GM13976 (cell line): ENCODE results near the gene OR2S2.

ENCODE experiments used
- DNase-seq: peaks from one replicate; pipeline ENCODE4 v3.0.0; 2012; ENCODE audit warnings: low spot score
- in situ Hi-C: fragments of 300-500 bp; cut with MboI; formaldehyde crosslinking; loops from one replicate; pipeline ENCODE4 v1.12.0; 2022; ENCODE audit warnings: low sequenced_read_pairs, mixed read lengths, inconsistent platforms; ENCODE audit not compliant: unreplicated experiment
- TF ChIP-seq, protein P1 (sequence below): IDR thresholded peaks from 2 replicates; pipeline ENCODE4 v1.5.1; 2012; ENCODE audit warnings: borderline replicate concordance, mild to moderate bottlenecking; ENCODE audit not compliant: insufficient read depth; ENCODE audit errors: extremely low read depth, missing control alignments, control extremely low read depth

The OR2S2 gene

DNA sequence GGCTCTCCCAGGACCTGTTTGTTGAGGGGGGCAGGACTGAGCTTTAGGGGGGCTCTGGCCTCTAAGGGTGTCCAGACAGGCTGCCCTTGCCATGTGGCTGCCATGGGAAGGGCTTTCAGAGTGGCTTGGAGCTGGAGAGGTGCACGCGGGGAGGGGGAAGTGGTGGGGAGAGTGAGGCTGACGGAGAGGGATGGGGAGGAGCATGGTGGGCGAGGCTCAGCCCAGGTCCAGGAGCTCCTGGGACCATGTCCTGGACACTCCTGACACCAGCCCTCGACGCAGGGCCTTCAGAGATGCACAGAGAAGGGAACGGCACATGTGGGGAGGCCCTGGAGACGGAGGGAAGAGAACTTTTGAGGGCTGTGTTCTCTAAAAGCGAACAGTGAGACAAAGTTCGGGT lies 46.3 kb downstream of the OR2S2 start:
- in situ Hi-C loops = no loop called here
- DNase-seq = no peak
- TF ChIP-seq, protein P1, sequence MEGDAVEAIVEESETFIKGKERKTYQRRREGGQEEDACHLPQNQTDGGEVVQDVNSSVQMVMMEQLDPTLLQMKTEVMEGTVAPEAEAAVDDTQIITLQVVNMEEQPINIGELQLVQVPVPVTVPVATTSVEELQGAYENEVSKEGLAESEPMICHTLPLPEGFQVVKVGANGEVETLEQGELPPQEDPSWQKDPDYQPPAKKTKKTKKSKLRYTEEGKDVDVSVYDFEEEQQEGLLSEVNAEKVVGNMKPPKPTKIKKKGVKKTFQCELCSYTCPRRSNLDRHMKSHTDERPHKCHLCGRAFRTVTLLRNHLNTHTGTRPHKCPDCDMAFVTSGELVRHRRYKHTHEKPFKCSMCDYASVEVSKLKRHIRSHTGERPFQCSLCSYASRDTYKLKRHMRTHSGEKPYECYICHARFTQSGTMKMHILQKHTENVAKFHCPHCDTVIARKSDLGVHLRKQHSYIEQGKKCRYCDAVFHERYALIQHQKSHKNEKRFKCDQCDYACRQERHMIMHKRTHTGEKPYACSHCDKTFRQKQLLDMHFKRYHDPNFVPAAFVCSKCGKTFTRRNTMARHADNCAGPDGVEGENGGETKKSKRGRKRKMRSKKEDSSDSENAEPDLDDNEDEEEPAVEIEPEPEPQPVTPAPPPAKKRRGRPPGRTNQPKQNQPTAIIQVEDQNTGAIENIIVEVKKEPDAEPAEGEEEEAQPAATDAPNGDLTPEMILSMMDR = no peak

DNA sequence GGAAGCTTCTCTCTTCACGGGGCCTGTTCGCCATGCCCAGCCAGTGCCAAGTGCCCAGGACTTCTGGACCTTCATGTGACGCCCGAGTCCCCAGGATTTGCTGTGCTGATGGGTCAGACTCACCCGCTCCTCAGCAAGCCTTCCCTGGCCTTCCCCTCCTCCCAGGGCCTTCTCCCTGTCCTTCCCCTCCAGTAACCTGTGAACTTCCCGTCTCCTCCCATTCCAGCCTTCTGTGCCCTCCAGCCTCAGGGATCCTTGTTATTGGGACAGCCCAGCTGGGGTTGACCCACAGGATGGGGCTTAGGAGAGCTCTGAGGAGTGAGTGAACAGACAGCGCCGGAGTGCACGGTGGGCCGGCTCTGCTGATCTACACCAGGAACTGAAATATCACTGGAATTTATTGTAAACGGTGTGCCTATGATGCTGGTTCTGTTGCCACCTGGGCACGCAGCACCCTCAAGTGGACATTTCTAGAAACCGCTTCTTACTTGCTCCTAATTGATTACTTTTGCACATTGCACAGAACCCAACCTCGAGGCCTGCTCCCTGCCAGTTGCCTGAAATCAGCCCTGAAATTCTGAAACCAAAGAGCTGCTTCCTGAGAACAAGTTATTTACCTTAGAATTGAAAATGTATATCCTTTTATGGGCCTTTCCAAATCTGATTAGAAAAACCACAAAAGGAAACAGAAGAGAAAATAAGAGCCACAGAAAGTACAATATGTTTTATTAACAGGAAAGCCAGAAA lies 47.2 kb downstream of the OR2S2 start:
- peak; percentile 58 for DNase-seq
- TF ChIP-seq, protein P1 = peak; percentile 18
- in situ Hi-C loops = no loop called here

DNA sequence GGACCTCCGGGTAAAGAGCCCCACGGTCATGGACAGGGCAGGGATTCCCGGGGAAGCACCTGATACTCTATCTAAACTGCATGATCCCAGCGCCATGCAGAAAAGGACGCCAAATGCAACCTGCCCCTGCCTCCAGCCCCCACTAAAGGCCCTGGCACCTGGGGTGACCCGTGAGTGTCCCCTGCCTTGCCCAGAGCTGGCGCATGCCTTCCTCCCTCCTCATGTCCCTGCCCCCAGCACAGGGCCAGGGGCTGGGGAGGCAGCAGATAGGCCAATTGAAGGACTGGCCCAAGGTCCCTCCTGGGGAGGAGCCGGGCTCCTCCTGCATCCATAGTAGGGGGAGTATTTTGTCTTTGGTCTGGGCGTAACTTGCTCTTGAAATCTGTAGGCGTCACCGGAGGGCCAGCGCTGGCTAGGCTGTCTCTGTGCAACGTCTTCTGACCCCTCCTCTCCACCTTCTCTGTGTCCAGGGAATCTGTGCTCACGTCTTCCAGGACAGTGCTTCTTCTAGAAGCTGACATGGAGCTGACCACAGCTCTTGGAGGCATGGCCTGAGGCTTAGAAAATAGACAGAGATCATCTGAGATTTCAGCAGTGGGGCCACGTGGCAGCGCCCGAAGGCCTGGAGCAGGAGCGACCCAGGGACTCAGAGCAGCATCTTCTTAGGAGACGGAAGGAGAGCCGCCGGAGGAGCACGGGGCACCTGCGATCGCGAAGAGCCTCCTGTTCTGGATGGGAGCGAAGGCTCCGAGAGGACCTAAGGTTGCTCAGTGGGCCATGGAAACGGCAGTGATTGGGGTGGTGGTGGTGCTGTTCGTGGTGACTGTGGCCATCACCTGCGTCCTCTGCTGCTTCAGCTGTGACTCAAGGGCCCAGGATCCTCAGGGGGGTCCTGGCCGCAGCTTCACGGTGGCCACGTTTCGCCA lies 48.0 kb downstream of the OR2S2 start:
- no peak for DNase-seq
- in situ Hi-C loops = no loop called here
- TF ChIP-seq, protein P1 = no peak

DNA sequence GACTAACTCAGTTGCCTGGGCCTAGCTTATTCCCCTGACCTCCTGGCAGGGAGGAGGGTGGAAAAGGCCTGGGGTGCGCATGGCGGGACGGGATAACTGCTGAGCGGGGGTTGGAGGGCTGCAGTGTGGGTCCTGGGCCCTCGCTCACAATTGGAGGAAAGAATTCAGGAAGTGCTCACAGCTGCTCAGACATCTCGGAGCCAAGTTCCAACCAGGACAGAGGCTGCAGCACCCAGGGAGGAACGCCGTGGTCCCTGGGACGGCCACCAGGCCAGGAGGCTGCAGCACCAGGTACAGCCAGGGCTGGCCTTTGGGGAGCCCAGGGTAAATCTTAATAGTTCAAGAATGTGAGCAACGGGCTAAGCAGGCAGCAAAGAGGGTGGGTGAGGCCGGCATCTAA lies 48.7 kb downstream of the OR2S2 start, which contains the start of gene SPAAR:
Gene SPAAR (plus strand): TSS at position 217 of the 400 bp plus-strand sequence. CDS start 974 bp downstream, outside the sequence.
- DNase-seq = no peak
- TF ChIP-seq, protein P1 = no peak
- in situ Hi-C loops = no loop called here

DNA sequence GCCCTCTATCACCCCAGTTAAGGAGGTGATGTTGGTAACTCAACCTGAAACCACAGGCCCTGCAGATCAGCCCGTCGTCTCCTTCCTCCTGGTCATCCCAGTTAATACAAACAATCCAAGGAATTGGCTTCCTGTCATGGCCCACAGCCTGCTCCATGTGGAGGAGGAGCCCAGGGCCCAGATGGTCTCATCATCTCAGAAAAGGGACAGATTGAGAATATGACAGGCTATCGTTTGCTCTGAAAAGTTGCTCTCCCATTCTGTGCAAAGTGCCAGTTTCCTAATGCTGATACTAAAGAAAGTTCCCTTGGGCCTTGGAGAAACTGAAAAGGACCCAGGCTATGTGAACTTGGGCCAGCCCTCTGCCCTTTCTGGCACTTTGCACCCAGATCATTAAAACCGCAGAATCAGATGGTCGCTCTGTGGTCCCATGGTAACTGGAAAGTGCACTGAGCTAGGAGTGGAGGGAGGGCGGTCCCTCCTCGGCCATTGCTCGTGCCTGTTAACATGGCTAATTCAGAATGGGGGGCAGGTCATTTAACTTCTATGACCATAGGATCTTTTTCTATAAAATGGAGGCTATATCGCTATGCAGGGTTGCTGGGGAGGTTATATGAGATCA lies 49.3 kb downstream of the OR2S2 start:
- TF ChIP-seq, protein P1 = no peak
- no peak for DNase-seq
- in situ Hi-C loops = no loop called here
